AG09309 (cell line): ENCODE results near the gene ITSN2.
"Not testable (repeated sequence)": the region's sequence is repeated elsewhere in the genome, so short reads cannot be mapped to it uniquely, and the experiment has no call there.

Source experiments
- DNase-seq: peaks from one replicate; pipeline ENCODE4 v3.0.0-alpha.2; 2010; ENCODE audit warnings: low read depth
- H3K4me3 ChIP-seq: 2 replicates; pipeline ENCODE4 v1.5.1; 2011; ENCODE audit warnings: mild to moderate bottlenecking, low read depth, low read length, moderate library complexity; ENCODE audit not compliant: control insufficient read depth
- TF ChIP-seq, protein P1 (sequence below): IDR thresholded peaks from 2 replicates; pipeline ENCODE4 v1.5.1; 2011; ENCODE audit warnings: mild to moderate bottlenecking, low read depth, low read length, inconsistent platforms; ENCODE audit not compliant: insufficient read depth, control insufficient read depth; ENCODE audit errors: missing control alignments

ITSN2 gene

GRCh38 chr2:24360050-24360962, at the start of gene ITSN2:
Gene ITSN2 (minus strand): TSS chr2:24360536. CDS start chr2:24328082, 32,454 bp downstream.
- DNase-seq, result no peak
- H3K4me3 ChIP-seq, result peak within 1 kb of the TSS; percentile 88

GRCh38 chr2:24409171-24409570, 48.8 kb upstream of the ITSN2 start:
- no peak overlapping the region for H3K4me3 ChIP-seq
- TF ChIP-seq, protein P1, sequence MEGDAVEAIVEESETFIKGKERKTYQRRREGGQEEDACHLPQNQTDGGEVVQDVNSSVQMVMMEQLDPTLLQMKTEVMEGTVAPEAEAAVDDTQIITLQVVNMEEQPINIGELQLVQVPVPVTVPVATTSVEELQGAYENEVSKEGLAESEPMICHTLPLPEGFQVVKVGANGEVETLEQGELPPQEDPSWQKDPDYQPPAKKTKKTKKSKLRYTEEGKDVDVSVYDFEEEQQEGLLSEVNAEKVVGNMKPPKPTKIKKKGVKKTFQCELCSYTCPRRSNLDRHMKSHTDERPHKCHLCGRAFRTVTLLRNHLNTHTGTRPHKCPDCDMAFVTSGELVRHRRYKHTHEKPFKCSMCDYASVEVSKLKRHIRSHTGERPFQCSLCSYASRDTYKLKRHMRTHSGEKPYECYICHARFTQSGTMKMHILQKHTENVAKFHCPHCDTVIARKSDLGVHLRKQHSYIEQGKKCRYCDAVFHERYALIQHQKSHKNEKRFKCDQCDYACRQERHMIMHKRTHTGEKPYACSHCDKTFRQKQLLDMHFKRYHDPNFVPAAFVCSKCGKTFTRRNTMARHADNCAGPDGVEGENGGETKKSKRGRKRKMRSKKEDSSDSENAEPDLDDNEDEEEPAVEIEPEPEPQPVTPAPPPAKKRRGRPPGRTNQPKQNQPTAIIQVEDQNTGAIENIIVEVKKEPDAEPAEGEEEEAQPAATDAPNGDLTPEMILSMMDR, result no peak
- no peak for DNase-seq

More at GRCh38 chr2:24360050-24360962, at the start of gene ITSN2:
- TF ChIP-seq, protein P1, result no peak

- DNase-seq, H3K4me3 ChIP-seq: not testable (repeated sequence)
Measured at GRCh38 chr2:24408704-24409103, 48.4 kb upstream of the ITSN2 start.

GRCh38 chr2:24404491-24404921, 44.2 kb upstream of the ITSN2 start:
- no peak for DNase-seq
- H3K4me3 ChIP-seq, result no peak overlapping the region
- TF ChIP-seq, protein P1, result no peak

DNA sequence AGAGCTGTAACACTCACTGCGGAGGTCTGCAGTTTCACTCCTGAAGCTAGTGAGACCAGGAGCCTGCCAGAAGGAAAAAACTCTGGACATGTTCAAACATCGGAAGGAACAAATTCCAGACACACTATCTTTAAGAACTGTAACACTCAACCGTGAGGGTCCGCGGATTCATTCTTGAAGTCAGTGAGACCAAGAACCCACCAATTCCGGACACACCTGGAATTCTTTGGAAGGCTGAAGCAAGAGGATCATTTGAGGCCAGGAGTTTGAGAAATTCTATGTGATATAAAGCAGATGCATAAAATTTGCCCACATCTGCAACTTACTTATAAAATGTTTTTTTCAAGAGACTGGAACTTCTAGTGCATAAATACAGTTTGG, 43.5 kb upstream of the ITSN2 start:
- TF ChIP-seq, protein P1, result no peak
- DNase-seq, result no peak
- no peak overlapping the region for H3K4me3 ChIP-seq

GRCh38 chr2:24403168-24403831, 43.0 kb upstream of the ITSN2 start:
- TF ChIP-seq, protein P1, result no peak
- H3K4me3 ChIP-seq, result no peak overlapping the region
- no peak for DNase-seq

- TF ChIP-seq, protein P1, result no peak
- no peak overlapping the region for H3K4me3 ChIP-seq
- DNase-seq, result no peak
Measured at GRCh38 chr2:24402242-24403097, 42.1 kb upstream of the ITSN2 start.
